ENCODE data around the gene DGKZ.

DNA sequence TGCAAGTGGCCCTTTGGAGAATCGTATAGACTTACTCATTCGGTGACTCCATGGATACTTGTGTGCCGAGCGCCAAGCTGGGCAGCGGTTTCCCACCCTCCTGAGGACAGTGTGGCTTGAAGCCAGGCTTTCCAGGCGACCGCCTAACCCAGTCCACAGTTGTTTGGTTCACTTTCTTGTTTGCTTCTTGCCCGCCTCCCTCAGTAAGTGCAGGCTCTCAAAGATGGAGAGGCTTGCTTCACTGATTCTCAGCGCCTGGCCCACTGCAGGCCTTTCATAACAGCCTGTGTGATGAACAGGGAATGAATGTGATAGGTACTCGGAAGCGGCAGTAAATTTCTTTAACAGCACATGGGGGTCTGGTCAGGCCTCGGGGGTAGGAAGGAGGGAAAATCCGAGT is 23.0 kb downstream of the DGKZ start:
- TF ChIP-seq BHLHE40 (IDR thresholded peaks at IDR 0.05; ENCODE audit: borderline replicate concordance) = no peak
- TF ChIP-seq TARDBP (IDR thresholded peaks at IDR 0.05) = no peak
- no peak for TF ChIP-seq NFRKB (IDR thresholded peaks at IDR 0.05)

Measured in HEK293T (cell line).